Measurements from ENCODE around the gene RBFOX2. TPM values are rescaled to one million over a fixed set of nuclear protein-coding genes. Genes with fewer than 3 reads are reported as not detected.

RBFOX2 gene
- total RNA-seq, 1 experiment from 2014 or later = 81.1 TPM

DNA sequence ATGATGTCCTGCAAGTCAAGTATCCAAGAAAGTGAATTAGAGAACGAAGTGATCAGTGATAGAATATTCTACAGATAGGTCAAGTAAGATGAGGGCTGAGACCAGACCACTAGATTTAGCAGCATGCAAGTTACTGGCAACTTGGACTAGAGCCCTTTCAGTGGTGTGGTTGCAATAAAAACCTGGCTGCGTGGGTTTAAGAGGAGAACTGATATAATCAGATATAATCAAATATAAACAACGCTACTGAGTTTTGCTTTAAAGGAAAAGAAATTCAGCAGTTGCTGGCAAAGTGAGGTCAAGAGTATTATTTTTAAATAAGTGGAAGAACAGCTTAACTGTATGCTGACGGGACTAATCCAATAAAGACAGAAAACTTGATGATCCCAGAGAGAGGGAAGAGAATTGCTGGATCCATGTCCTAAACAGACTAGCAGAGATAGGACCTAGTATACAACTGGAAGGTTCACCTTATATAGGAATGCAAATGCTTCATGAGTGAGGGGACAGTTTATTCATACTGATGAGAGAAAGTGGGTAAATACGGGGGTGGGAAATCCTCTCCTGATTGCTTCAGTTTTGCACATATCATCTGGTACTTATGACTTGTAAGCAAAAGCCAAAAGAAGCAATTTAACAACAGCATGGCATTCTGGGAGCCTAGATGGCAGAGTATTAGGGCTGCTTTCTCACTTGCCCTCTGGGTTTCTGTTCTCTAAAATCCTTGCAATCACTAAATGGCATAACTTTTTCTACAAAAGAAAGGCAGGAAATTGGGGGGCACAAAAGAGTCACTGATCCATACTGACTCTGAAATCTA is 146.2 kb downstream of the RBFOX2 start:
- H3K27ac ChIP-seq (ENCODE audit: low read length) = no peak overlapping the region
- ATAC-seq = no peak
- TF ChIP-seq, protein P1, sequence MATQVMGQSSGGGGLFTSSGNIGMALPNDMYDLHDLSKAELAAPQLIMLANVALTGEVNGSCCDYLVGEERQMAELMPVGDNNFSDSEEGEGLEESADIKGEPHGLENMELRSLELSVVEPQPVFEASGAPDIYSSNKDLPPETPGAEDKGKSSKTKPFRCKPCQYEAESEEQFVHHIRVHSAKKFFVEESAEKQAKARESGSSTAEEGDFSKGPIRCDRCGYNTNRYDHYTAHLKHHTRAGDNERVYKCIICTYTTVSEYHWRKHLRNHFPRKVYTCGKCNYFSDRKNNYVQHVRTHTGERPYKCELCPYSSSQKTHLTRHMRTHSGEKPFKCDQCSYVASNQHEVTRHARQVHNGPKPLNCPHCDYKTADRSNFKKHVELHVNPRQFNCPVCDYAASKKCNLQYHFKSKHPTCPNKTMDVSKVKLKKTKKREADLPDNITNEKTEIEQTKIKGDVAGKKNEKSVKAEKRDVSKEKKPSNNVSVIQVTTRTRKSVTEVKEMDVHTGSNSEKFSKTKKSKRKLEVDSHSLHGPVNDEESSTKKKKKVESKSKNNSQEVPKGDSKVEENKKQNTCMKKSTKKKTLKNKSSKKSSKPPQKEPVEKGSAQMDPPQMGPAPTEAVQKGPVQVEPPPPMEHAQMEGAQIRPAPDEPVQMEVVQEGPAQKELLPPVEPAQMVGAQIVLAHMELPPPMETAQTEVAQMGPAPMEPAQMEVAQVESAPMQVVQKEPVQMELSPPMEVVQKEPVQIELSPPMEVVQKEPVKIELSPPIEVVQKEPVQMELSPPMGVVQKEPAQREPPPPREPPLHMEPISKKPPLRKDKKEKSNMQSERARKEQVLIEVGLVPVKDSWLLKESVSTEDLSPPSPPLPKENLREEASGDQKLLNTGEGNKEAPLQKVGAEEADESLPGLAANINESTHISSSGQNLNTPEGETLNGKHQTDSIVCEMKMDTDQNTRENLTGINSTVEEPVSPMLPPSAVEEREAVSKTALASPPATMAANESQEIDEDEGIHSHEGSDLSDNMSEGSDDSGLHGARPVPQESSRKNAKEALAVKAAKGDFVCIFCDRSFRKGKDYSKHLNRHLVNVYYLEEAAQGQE (IDR thresholded peaks at IDR 0.05; ENCODE audit: insufficient read depth in 1 of 2, low read depth in 2 of 2, low read length in 1 of 2) = no peak
- TF ChIP-seq SIN3A (IDR thresholded peaks at IDR 0.05; ENCODE audit: borderline replicate concordance, insufficient read depth, low read depth, low read length) (no peak), POLR2AphosphoS5 (IDR thresholded peaks at IDR 0.05; ENCODE audit: low read depth, low read length) (no peak), TCF7L2 (IDR thresholded peaks at IDR 0.05; ENCODE audit: low read depth, low read length) (no peak)
- TF ChIP-seq, protein P2, sequence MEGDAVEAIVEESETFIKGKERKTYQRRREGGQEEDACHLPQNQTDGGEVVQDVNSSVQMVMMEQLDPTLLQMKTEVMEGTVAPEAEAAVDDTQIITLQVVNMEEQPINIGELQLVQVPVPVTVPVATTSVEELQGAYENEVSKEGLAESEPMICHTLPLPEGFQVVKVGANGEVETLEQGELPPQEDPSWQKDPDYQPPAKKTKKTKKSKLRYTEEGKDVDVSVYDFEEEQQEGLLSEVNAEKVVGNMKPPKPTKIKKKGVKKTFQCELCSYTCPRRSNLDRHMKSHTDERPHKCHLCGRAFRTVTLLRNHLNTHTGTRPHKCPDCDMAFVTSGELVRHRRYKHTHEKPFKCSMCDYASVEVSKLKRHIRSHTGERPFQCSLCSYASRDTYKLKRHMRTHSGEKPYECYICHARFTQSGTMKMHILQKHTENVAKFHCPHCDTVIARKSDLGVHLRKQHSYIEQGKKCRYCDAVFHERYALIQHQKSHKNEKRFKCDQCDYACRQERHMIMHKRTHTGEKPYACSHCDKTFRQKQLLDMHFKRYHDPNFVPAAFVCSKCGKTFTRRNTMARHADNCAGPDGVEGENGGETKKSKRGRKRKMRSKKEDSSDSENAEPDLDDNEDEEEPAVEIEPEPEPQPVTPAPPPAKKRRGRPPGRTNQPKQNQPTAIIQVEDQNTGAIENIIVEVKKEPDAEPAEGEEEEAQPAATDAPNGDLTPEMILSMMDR (IDR thresholded peaks at IDR 0.05) = no peak
- DNase-seq (ENCODE audit: low read depth, low spot score) = no peak
- BruUV-seq (replicated peaks) = no TSS peak
- H3K9me3 ChIP-seq (ENCODE audit: control insufficient read depth, insufficient read depth, low read depth, low read length) = no peaks in the 10 kb centered on the region
- no peaks in the 10 kb centered on the region for H3K36me3 ChIP-seq (ENCODE audit: control insufficient read depth, insufficient read depth, low read length)
- ChIA-PET CTCF (no interaction called here), POLR2A (no interaction called here)
- H3K27me3 ChIP-seq (ENCODE audit: control insufficient read depth, insufficient read depth, low read length) = no peaks in the 10 kb centered on the region
- in situ Hi-C loops (cut with HindIII; ENCODE audit: low pct_unique_long_range_greater_than_20kb, low sequenced_read_pairs) (no loop called here), intact Hi-C loops (cut with micrococcal nuclease; ENCODE audit: unreplicated experiment) (no loop called here)
- peaks cover 12% of the 10 kb centered on the region for H3K4me1 ChIP-seq (ENCODE audit: control insufficient read depth, insufficient read depth, low read length)
- H3K4me3 ChIP-seq (ENCODE audit: low read depth in 2 of 2, low read length in 2 of 2) = no peak overlapping the region

DNA sequence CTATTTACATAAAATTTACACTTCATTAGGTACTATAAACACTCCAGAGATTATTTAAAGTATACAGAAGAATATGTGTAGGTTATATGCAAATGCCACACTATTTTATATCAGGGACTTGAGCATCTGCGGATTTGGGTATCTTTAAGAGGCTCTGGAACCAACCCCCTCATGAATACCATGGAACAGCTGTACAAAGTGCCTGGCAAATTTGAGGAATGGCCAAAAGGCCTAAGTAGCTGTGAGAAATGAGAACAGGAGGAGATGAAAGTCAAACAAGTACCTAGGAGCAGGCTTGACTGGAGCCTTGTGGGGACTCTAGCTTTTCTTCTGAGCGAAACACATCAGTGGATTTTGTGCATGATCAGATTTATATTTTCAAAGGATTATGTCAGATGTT is 149.3 kb downstream of the RBFOX2 start:
- Histone ChIP-seq H3K9me3 (ENCODE audit: control insufficient read depth, insufficient read depth, low read depth, low read length) (no peaks in the 10 kb centered on the region), H3K4me1 (ENCODE audit: control insufficient read depth, insufficient read depth, low read length) (peaks cover 12% of the 10 kb centered on the region), H3K36me3 (ENCODE audit: control insufficient read depth, insufficient read depth, low read length) (no peaks in the 10 kb centered on the region), H3K4me3 (ENCODE audit: low read depth in 2 of 2, low read length in 2 of 2) (no peak overlapping the region), H3K27me3 (ENCODE audit: control insufficient read depth, insufficient read depth, low read length) (no peaks in the 10 kb centered on the region), H3K27ac (ENCODE audit: low read length) (no peak overlapping the region)
- no peak for ATAC-seq
- no peak for DNase-seq (ENCODE audit: low read depth, low spot score)
- CTCF ChIA-PET = no interaction called here
- in situ Hi-C loops (cut with HindIII; ENCODE audit: low pct_unique_long_range_greater_than_20kb, low sequenced_read_pairs) (no loop called here), intact Hi-C loops (cut with micrococcal nuclease; ENCODE audit: unreplicated experiment) (no loop called here)
- no TSS peak for BruUV-seq (replicated peaks)
- no peak for TF ChIP-seq POLR2AphosphoS5 (IDR thresholded peaks at IDR 0.05; ENCODE audit: low read depth, low read length)
- TF ChIP-seq, protein P1 (IDR thresholded peaks at IDR 0.05; ENCODE audit: insufficient read depth in 1 of 2, low read depth in 2 of 2, low read length in 1 of 2) = no peak
- TF ChIP-seq SIN3A (IDR thresholded peaks at IDR 0.05; ENCODE audit: borderline replicate concordance, insufficient read depth, low read depth, low read length) = no peak
- no peak for TF ChIP-seq TCF7L2 (IDR thresholded peaks at IDR 0.05; ENCODE audit: low read depth, low read length)
- TF ChIP-seq, protein P2 (IDR thresholded peaks at IDR 0.05) = no peak
- POLR2A ChIA-PET = no interaction called here

Data from Panc1 (cell line).